ENCODE results near the gene TRIM67.
"Not testable (repeated sequence)": the region's sequence is repeated elsewhere in the genome, so short reads cannot be mapped to it uniquely, and the experiment has no call there.

Gene TRIM67

DNA sequence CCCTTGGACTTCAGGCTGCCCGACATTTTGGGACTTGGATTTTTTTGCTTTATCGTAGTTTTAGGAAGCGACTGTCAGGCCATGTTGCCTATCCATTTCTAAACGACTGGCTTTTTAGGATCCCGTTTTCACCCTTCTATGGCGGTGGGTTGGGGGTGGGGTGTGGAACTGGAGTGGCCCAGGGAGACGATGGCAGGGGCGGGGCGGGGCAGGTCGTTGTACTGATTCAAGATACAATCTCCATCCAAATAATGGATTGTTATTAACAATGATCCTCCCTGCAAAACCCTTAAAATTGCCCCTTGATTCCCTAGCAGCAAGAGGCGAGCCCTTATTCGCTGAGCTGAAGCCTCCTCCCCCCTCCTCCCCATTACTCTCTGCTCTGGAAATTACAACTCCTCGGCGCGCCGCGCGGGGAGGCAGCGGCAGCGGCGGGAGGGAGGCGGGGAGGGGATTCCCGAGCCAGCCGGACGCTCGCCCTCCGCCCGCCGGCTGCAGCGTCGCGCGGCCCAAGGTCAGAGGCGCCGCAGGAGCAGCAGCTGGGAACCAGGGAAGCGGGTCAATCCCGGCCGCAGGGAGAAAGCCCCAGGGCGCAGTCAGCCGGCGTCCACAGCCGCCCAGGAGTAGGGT, at the start of gene TRIM67:
TSS of gene TRIM67 (plus strand) at position 392 of the 630 bp plus-strand sequence. CDS start 912 bp downstream, outside the sequence.
- in situ Hi-C loops (cut with MboI; ENCODE audit: low pct_unique_long_range_greater_than_20kb, low sequenced_read_pairs): no loop called here
- no peak for DNase-seq

DNA sequence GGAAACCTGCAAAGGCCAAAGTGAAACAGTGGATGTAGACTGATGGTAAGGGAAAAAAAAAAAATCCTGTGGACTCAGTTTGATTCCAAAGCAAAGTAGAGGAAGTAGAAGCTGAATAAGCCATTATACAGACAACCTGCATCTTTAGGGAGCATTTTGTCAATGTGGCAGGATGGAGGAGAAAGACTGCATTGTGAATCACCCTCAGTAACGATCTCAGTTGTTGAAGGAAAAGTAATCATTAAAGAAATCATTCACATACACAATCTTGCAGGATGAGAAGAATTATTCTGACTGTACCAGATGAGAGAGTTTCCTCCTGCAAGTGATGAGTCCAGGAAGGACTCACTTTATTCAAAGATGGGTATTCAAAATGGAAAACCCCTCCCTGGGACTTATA, 45.1 kb upstream of the TRIM67 start:
- DNase-seq: no peak
- in situ Hi-C loops (cut with MboI; ENCODE audit: low pct_unique_long_range_greater_than_20kb, low sequenced_read_pairs): no loop called here

DNA sequence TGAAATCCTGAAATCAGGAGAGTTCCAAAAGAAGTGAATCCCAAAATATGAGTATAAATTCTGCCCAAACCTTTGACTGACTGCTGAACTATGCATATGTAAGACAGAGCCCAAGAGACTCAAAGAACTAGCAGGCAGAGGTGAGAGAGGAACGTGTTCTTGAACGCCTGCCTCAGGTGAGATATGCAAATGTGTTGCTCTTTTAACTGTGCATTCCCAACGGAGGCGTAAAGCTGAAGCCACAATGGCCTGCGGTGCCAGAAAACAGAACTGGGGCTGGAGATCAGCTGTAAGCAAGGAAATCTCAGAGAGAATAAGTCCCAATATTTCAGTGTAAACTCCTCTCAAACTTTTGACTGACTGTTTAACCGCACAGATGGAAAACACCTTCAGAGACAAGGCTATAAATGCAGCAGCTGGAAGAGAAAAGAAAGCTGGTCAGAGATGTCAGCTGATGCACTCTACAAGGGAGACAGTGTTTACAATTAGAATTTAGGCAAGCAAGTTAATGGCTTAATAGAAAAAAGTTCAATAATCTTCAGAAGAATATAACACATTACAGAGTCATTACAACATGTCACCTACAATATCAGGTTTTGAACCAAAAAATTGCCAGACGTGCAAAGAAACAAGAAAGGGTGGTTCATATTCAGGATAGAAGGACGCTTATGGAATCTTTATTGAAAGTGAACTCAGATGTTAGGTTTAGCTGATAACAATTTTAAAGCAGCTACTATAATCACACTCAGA, 43.0 kb upstream of the TRIM67 start:
- DNase-seq: no peak
- in situ Hi-C loops (cut with MboI; ENCODE audit: low pct_unique_long_range_greater_than_20kb, low sequenced_read_pairs): no loop called here

- DNase-seq: no peak
- in situ Hi-C loops (cut with MboI; ENCODE audit: low pct_unique_long_range_greater_than_20kb, low sequenced_read_pairs): no loop called here
Measured at GRCh38 chr1:231121533-231121932, 40.3 kb upstream of the TRIM67 start.

- peak; percentile 8 for DNase-seq
- in situ Hi-C loops (cut with MboI; ENCODE audit: low pct_unique_long_range_greater_than_20kb, low sequenced_read_pairs): no loop called here
Measured at GRCh38 chr1:231122143-231122542, 39.7 kb upstream of the TRIM67 start.

GRCh38 chr1:231124746-231125145, 37.1 kb upstream of the TRIM67 start:
- in situ Hi-C loops (cut with MboI; ENCODE audit: low pct_unique_long_range_greater_than_20kb, low sequenced_read_pairs): no loop called here
- no peak for DNase-seq

DNA sequence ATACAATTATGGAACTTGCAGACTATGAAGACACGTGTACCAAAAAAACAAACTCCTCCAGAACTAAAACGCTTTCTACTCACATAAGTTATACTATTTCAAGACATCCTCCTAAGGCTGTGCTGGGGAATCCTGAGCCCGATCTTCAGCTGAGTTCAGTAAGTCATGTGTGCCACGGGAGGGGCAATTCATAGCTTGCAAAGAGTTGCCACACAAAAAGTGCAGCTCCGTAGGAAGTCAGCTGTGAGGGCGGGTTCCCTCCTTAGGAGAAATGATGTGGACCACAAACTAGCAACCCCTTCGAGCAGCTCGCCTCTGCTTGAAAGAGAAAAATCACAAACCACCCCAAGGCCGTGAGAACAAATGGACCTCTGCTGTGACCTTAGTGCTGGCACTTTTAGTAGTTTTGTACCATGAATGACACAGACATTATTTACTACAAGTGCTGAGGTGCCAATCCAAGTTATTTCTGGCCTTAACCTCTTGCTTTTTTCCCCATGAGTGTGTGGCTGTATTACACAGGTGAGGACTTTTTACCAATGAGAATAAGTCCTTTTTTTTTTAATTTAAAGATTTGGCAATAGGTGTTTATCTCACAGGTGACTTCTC, 35.8 kb upstream of the TRIM67 start:
- DNase-seq: no peak
- in situ Hi-C loops (cut with MboI; ENCODE audit: low pct_unique_long_range_greater_than_20kb, low sequenced_read_pairs): no loop called here

DNA sequence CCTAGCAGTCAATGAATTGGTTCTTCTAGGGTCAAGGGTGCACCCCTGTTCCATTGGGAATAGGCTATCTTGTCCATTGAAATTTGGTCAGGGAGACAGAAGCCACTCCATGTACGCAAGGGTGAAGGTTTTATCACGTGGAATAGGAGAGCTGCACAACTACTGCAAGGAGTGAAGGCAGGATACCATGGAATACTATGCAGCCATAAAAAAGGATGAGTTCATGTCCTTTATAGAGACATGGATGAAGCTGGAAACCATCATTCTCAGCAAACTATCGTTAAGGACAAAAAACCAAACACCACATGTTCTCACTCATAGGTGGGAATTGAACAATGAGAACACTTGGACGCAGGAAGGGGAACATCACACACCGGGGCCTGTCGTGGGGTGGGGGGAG, 34.8 kb upstream of the TRIM67 start:
- in situ Hi-C loops (cut with MboI; ENCODE audit: low pct_unique_long_range_greater_than_20kb, low sequenced_read_pairs); DNase-seq: not testable (repeated sequence)

DNA sequence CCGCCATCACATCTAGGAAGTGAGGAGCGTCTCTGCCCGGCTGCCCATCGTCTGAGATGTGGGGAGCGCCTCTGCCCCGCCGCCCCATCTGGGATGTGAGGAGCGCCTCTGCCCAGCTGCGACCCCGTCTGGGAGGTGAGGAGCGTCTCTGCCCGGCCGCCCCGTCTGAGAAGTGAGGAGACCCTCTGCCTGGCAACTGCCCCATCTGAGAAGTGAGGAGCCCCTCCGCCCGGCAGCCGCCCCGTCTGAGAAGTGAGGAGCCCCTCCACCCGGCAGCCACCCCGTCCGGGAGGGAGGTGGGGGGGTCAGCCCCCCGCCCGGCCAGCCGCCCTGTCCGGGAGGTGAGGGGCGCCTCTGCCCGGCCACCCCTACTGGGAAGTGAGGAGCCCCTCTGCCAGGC, 33.4 kb upstream of the TRIM67 start:
- in situ Hi-C loops (cut with MboI; ENCODE audit: low pct_unique_long_range_greater_than_20kb, low sequenced_read_pairs); DNase-seq: not testable (repeated sequence)

- no peak for DNase-seq
- in situ Hi-C loops (cut with MboI; ENCODE audit: low pct_unique_long_range_greater_than_20kb, low sequenced_read_pairs): no loop called here
Measured at GRCh38 chr1:231130544-231130943, 31.3 kb upstream of the TRIM67 start.

DNA sequence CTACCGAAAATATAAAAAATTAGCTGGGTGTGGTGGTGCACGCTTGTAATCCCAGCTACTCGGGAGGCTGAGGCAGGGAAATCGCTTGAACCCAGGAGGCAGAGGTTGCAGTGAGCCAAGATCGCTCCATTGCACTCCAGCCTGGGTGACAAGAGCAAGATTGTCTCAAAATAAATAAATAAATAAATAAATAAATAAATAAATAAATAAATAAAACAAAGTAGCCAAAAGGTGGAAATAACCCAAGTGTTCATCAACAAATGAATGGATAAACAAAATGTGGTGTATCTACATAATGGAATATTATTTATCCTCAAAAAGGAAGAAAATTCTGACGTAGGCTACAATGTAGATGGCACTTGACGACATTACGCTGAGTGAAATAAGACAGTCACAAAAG, 29.3 kb upstream of the TRIM67 start:
- in situ Hi-C loops (cut with MboI; ENCODE audit: low pct_unique_long_range_greater_than_20kb, low sequenced_read_pairs): not testable (repeated sequence)

GRCh38 chr1:231134624-231135023, 27.2 kb upstream of the TRIM67 start:
- DNase-seq: no peak
- in situ Hi-C loops (cut with MboI; ENCODE audit: low pct_unique_long_range_greater_than_20kb, low sequenced_read_pairs): no loop called here

More for the DNA sequence above, 29.3 kb upstream of the TRIM67 start:
- not testable (repeated sequence) for DNase-seq

DNA sequence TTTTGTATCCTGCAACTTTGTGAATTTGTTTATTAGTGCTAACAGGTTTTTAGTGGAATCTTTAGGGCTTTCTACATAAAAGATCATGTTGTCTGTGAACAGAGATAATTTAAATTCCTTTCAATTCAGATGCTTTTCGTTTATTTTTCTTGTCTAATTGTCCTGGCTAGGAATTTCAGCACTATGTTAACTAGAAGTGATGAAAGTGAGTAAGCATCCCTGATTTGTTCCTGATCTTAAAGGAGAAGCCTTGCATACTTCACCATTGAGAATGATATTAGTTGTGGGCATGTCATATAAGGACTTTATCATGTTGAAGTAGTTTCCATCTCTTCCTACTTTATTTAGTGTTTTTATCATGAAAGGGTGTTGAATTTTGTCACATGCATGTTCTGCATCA, 23.6 kb upstream of the TRIM67 start:
- in situ Hi-C loops (cut with MboI; ENCODE audit: low pct_unique_long_range_greater_than_20kb, low sequenced_read_pairs): no loop called here
- no peak for DNase-seq

GRCh38 chr1:231139125-231139649, 22.7 kb upstream of the TRIM67 start:
- in situ Hi-C loops (cut with MboI; ENCODE audit: low pct_unique_long_range_greater_than_20kb, low sequenced_read_pairs): no loop called here

DNA sequence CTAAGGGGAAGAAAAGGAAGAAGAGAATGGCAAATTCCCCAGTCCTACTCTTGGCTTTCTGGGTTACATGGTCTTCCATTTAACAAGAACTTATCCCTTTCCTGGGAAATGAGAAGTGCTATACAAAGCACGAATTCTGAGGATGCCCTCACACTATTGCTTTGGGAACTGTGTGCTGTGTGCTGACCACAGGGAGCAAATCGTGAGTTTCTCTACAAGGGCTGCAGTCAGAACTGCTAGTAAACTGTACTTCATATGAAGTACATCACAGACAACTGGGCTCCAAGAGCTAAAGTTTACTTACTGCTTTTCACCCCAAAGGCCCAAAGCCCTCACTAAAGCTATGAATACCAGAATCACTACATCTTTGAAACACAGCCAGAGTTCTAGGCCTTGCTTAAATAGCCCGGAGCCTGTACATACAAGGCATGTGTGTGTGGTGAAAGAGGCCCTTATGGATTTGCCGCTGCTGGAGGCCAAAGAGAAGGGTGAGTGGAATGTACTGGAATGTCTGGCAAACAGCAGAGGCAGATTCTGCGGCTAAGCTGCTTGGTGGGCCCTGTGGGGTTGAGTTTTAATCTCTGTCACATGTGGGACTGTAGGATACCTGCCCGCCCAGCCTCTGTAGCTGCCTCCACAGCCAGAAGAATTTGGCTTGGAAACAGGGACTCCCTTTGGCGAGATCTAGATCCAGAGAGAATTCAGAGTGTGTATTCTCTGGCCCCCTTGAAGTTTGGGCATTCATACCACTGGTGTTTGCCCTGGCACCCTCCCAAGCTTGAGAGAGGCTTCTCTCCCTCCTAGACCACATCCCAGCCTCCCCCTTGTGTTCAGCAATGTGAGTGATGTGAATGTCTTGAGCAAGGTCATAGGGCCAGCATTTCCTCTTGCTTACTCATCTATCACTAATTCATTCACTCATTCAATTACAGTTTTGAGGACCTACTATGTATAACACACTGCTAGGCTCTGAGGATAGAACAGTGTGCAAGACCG, 21.9 kb upstream of the TRIM67 start:
- in situ Hi-C loops (cut with MboI; ENCODE audit: low pct_unique_long_range_greater_than_20kb, low sequenced_read_pairs): no loop called here
- no peak for DNase-seq

More at GRCh38 chr1:231139125-231139649, 22.7 kb upstream of the TRIM67 start:
- no peak for DNase-seq

GRCh38 chr1:231144416-231145193, 17.3 kb upstream of the TRIM67 start:
- DNase-seq: no peak
- in situ Hi-C loops (cut with MboI; ENCODE audit: low pct_unique_long_range_greater_than_20kb, low sequenced_read_pairs): no loop called here

GRCh38 chr1:231147896-231148295, 14.0 kb upstream of the TRIM67 start:
- in situ Hi-C loops (cut with MboI; ENCODE audit: low pct_unique_long_range_greater_than_20kb, low sequenced_read_pairs): no loop called here

GRCh38 chr1:231151811-231152210, 10.0 kb upstream of the TRIM67 start:
- in situ Hi-C loops (cut with MboI; ENCODE audit: low pct_unique_long_range_greater_than_20kb, low sequenced_read_pairs): no loop called here
- no peak for DNase-seq

More at GRCh38 chr1:231147896-231148295, 14.0 kb upstream of the TRIM67 start:
- DNase-seq: no peak

Measured in KBM-7 (cell line).